Vagina (tissue), 2 donors: ENCODE results near the gene RPLP2. TPM values are rescaled to one million over a fixed set of nuclear protein-coding genes. Genes with fewer than 3 reads are reported as not detected.

Experiments used
- DNase-seq, 2 donors: peaks; one replicate each; pipeline ENCODE4 v3.0.0-alpha.2; 2017; ENCODE audit errors: extremely low spot score in 2 of 2
- H3K27ac ChIP-seq: fragments of 200-600 bp; sonication (generic); one replicate; pipeline ENCODE4 v1.5.1; 2019
- H3K27me3 ChIP-seq: fragments of 200-600 bp; sonication (generic); one replicate; pipeline ENCODE4 v1.5.1; 2019
- H3K36me3 ChIP-seq, 2 donors: fragments of 200-600 bp; sonication (generic); one replicate each; pipeline ENCODE4 v1.5.1; 2017 to 2019
- H3K4me1 ChIP-seq: fragments of 200-600 bp; sonication (generic); one replicate; pipeline ENCODE4 v1.5.1; 2019
- H3K4me3 ChIP-seq, 2 donors: fragments of 200-600 bp; sonication (generic); 1 replicate in 1 of 2; 2 replicates in 1 of 2; pipeline ENCODE4 v1.5.1; 2016 to 2019
- H3K9me3 ChIP-seq: fragments of 200-600 bp; sonication (generic); one replicate; pipeline ENCODE4 v1.5.1; 2019
- CTCF ChIP-seq, 3 experiments: fragments of 450-650 bp in 2 of 3; fragments of 200-600 bp in 1 of 3; sonication (generic) in 1 of 3; IDR thresholded peaks; one replicate each; pipeline ENCODE4 v1.5.1; 2017 to 2019; ENCODE audit warnings: antibody characterized with exemption in 3 of 3, mild to moderate bottlenecking in 2 of 3, moderate library complexity in 2 of 3
- POLR2A ChIP-seq, 2 donors: fragments of 450-650 bp; IDR thresholded peaks; one replicate each; pipeline ENCODE4 v1.6.1; 2017; ENCODE audit warnings: antibody characterized with exemption in 2 of 2, mild to moderate bottlenecking in 2 of 2, moderate library complexity in 2 of 2
- POLR2AphosphoS5 ChIP-seq, 2 donors: sonication (generic); formaldehyde crosslinking; IDR thresholded peaks; one replicate each; pipeline ENCODE4 v1.9.0; 2017; ENCODE audit warnings: antibody characterized with exemption in 2 of 2, mild to moderate bottlenecking in 2 of 2, low read depth in 1 of 2; ENCODE audit not compliant: insufficient read depth in 1 of 2
- intact Hi-C: fragments of 100-400 bp; cut with DNase I; formaldehyde crosslinking; loops from one replicate; pipeline ENCODE4 v1.15.1; 2023
- total RNA-seq: library from RNA; depleted of rRNA; stranded (reverse); fragments of >200 nt; gene quantifications from one replicate; pipeline ENCODE4 v1.2.3, GENCODE V29; 2016

RPLP2 gene
- total RNA-seq, 1 donor from 2014 or later: 1,068 TPM

DNA sequence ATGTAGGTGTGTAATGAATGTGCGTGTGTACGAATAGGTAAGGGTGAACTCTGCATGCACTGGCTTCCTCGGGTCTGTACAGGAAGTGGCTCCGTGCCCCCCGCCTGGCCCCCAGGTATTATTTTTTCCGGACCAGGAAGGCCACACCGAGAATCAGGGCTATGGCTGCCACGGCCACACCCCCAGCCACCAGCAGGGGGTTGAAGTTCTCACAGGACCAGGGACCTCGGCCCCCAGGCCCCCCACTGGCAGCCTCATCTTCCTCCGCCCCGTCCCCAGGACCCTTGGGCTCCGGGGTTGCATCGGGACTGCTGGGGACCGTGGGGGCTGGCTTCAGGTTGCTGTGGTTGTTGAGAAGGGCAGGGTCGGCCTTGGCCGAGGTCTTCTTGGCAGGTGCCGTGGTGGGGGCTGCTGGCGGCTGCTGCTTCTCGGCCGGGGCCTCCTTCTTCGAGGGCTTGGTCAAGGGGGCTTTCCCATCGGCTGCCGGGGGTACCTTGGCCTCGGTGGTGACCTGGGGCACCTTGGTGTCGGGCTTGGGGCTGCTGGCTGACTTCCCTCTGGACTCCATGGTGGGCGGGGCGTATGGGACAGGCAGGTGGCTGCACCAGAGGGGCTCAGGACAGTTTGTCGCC lies 21.6 kb upstream of the RPLP2 start:
- no peak overlapping the region for H3K27ac ChIP-seq
- no peaks in the 10 kb centered on the region for H3K36me3 ChIP-seq
- intact Hi-C loops: no loop called here
- H3K27me3 ChIP-seq: no peaks in the 10 kb centered on the region
- DNase-seq: no peak
- peaks cover 20% of the 10 kb centered on the region for H3K4me1 ChIP-seq
- no peak overlapping the region for H3K4me3 ChIP-seq
- no peak for TF ChIP-seq POLR2A (IDR thresholded peaks at IDR 0.05)
- no peak for TF ChIP-seq CTCF (IDR thresholded peaks at IDR 0.05)
- TF ChIP-seq POLR2AphosphoS5 (IDR thresholded peaks at IDR 0.05; ENCODE audit: insufficient read depth in 1 of 2, low read depth in 1 of 2): no peak
- H3K9me3 ChIP-seq: no peaks in the 10 kb centered on the region

DNA sequence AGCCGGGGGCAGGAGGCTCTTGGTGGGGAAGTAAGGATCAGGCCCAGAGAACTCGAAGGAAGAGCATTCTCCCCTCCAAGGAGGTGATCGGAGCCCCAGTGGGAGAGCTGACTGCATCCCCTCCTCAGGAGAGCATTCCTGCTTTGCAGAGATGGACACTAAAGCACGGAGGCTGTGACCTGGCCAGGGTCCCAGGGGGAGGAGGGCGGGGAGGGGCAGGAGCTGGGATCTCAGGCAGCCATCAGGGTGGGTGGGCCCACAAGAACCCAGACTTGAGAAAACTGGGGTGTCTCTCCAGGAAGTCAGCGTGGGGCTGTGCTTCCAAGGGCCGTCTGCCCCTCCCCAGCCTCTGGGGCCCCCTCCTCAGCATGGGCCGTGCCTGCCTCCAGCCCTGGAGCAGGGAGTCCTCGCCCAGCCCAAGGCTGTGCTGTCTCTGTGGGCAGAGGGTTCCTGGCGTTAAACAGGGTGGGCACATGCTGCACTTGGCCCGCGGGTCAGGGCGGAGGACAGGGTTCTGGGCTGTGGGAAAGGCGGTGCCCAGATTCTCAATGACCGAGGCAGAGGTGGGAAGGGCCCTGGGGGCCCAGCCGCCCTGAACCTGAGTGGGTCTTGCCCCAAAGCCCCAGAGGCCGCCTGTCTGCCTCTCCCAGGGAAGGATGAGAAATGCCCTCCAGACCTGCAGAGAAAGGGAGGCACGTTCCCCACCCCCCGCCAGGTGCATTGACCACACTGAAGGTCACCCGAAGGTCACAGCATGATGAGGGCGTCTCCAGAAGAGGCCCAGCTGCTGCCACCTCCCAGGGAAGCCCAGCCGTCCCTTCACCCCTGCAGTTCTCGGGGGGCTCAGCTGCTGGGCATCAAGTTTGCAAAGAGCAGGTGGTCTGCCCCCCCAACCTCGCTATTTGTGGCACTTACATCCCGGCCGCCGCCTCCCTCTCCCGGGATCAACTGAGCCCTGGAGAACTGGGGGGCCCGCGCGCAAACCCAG lies 20.5 kb upstream of the RPLP2 start:
- intact Hi-C loops: no loop called here
- H3K4me1 ChIP-seq: peaks cover 14% of the 10 kb centered on the region
- no peak for DNase-seq
- H3K27me3 ChIP-seq: no peaks in the 10 kb centered on the region
- H3K36me3 ChIP-seq: no peaks in the 10 kb centered on the region
- peak overlapping the region in 1 of 2 donors; percentile 21 for H3K4me3 ChIP-seq
- H3K9me3 ChIP-seq: no peaks in the 10 kb centered on the region
- no peak overlapping the region for H3K27ac ChIP-seq
- TF ChIP-seq CTCF (IDR thresholded peaks at IDR 0.05) (no peak), POLR2AphosphoS5 (IDR thresholded peaks at IDR 0.05; ENCODE audit: insufficient read depth in 1 of 2, low read depth in 1 of 2) (no peak), POLR2A (IDR thresholded peaks at IDR 0.05) (no peak)

DNA sequence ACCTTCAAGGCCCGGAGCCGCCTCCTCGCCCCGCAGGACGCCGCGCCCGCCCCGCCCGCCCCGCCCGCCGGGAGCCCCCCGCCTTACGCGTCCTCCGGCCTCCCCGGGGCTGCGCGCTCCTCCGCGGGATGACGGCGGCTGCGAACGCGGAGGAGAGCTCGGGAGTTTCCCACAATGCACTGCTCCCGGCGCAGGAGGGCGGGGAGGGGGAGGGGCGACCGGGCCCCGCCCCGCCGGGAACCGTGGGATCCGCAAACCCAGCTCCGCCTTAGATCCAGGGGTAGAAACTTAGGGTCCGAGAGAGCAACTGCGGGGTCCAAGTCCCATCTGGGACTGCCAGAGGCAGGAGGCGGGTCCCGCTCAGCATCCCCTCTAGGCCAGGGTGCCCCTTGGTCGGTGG lies 19.8 kb upstream of the RPLP2 start, which contains the start of gene CEND1:
Gene CEND1 (minus strand): TSS at position 148 of the 400 bp plus-strand sequence. CDS start 1,514 bp downstream, outside the sequence.
- Histone ChIP-seq H3K27ac (no peak within 1 kb of the TSS), H3K36me3 (no peaks in the 10 kb centered on the region), H3K4me3 (peak within 1 kb of the TSS in 1 of 2 donors; percentile 21), H3K27me3 (no peaks in the 10 kb centered on the region), H3K9me3 (no peaks in the 10 kb centered on the region), H3K4me1 (peaks cover 21% of the 10 kb centered on the region)
- TF ChIP-seq POLR2AphosphoS5 (IDR thresholded peaks at IDR 0.05; ENCODE audit: insufficient read depth in 1 of 2, low read depth in 1 of 2) (no peak), CTCF (IDR thresholded peaks at IDR 0.05) (no peak), POLR2A (IDR thresholded peaks at IDR 0.05) (no peak)
- DNase-seq: no peak
- intact Hi-C loops: no loop called here

GRCh38 chr11:790721-791564 lies 18.8 kb upstream of the RPLP2 start:
- no peak for DNase-seq
- H3K4me3 ChIP-seq: no peak overlapping the region
- H3K27ac ChIP-seq: no peak overlapping the region
- intact Hi-C loops: no loop called here
- TF ChIP-seq POLR2A (IDR thresholded peaks at IDR 0.05): no peak
- no peak for TF ChIP-seq POLR2AphosphoS5 (IDR thresholded peaks at IDR 0.05; ENCODE audit: insufficient read depth in 1 of 2, low read depth in 1 of 2)
- no peak for TF ChIP-seq CTCF (IDR thresholded peaks at IDR 0.05)
- no peaks in the 10 kb centered on the region for H3K9me3 ChIP-seq
- H3K4me1 ChIP-seq: peaks cover 31% of the 10 kb centered on the region
- no peaks in the 10 kb centered on the region for H3K36me3 ChIP-seq
- H3K27me3 ChIP-seq: no peaks in the 10 kb centered on the region
